Keratinocyte (primary cell): Measurements from ENCODE around the gene ATP5IF1.

ENCODE experiments used
- EZH2 ChIP-seq: IDR thresholded peaks from one replicate; pipeline ENCODE4 v1.6.1; 2012; ENCODE audit warnings: inconsistent platforms, mild to moderate bottlenecking, low read length, moderate library complexity
- TF ChIP-seq, protein P1 (sequence below), 3 experiments: IDR thresholded peaks in 1 of 3; conservative IDR thresholded peaks in 1 of 3; optimal IDR thresholded peaks in 1 of 3; 2 replicates in 2 of 3; 3 replicates in 1 of 3; pipeline versions ENCODE3 to v1.5.1; 2011; ENCODE audit warnings: low read length in 3 of 3, mild to moderate bottlenecking in 3 of 3, moderate library complexity in 2 of 3, control low read depth in 1 of 3, inconsistent platforms in 1 of 3; ENCODE audit not compliant: insufficient read depth in 2 of 3; ENCODE audit errors: extremely low read depth in 1 of 3

DNA sequence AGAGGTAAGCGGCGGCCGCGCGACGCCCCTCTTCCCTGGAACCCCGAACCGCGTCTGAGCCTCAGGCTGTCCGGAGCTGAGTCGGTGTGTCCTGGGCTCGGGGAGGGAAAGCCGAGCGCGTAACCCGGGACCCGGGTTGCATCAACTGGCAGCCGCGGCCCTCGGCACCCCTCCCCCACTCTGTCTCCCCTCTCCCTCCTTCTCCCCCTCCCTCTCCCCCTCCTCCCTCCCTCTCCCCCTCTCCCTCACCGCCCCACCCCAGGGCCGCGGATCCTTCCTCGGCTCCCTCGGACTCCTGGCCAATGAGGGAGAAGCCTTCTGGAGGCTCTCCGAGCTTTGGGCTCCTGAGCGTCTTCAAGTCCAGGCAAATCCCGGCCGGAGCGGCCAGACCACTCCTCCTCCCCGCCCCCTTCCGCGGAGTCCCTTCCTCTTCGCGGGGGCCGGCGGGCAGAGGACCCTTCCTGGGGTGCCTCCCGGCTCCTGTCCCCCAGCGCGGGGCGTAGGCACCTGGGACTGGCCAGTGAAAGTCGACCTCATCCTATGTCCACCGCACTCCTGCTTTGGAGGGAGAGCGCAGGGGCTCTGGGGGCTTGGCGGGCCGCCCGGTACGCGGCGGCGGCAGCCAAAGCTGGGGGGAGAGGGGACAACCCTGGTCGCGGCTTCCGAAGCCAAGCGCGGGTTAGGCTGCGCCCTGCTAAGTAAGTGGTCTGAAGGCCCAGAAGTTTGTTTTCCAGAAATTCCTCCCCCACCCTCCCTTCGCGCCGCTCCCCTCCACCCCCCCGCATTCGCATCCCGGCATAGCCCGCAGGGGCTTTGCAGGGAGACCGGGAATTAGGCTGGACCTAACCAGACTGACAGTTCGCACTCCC is 24.2 kb downstream of the ATP5IF1 start:
- TF ChIP-seq, protein P1, sequence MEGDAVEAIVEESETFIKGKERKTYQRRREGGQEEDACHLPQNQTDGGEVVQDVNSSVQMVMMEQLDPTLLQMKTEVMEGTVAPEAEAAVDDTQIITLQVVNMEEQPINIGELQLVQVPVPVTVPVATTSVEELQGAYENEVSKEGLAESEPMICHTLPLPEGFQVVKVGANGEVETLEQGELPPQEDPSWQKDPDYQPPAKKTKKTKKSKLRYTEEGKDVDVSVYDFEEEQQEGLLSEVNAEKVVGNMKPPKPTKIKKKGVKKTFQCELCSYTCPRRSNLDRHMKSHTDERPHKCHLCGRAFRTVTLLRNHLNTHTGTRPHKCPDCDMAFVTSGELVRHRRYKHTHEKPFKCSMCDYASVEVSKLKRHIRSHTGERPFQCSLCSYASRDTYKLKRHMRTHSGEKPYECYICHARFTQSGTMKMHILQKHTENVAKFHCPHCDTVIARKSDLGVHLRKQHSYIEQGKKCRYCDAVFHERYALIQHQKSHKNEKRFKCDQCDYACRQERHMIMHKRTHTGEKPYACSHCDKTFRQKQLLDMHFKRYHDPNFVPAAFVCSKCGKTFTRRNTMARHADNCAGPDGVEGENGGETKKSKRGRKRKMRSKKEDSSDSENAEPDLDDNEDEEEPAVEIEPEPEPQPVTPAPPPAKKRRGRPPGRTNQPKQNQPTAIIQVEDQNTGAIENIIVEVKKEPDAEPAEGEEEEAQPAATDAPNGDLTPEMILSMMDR (optimal IDR thresholded peaks at IDR 0.05 in 1 of 3, IDR thresholded peaks at IDR 0.05 in 1 of 3, conservative IDR thresholded peaks at IDR 0.05 in 1 of 3; ENCODE audit: extremely low read depth in 1 of 3, insufficient read depth in 2 of 3, low read length in 3 of 3): no peak
- no peak for TF ChIP-seq EZH2
